Measurements from ENCODE around the gene RCOR1.
"Not testable (repeated sequence)": the region's sequence is repeated elsewhere in the genome, so short reads cannot be mapped to it uniquely, and the experiment has no call there.

RCOR1 gene

GRCh38 chr14:102757646-102758045 is 165.2 kb downstream of the RCOR1 start:
- DNase-seq: no peak

- DNase-seq: no peak
Observed at GRCh38 chr14:102758087-102758486, 165.6 kb downstream of the RCOR1 start.

- no peak for DNase-seq
Observed at GRCh38 chr14:102759456-102760187, 167.2 kb downstream of the RCOR1 start.

GRCh38 chr14:102760496-102761193 is 168.2 kb downstream of the RCOR1 start:
- peak; percentile 34 for DNase-seq

GRCh38 chr14:102761206-102761605 is 168.8 kb downstream of the RCOR1 start:
- no peak for DNase-seq

- no peak for DNase-seq
Observed at GRCh38 chr14:102764220-102764671, 171.8 kb downstream of the RCOR1 start.

GRCh38 chr14:102765770-102766169 is 173.3 kb downstream of the RCOR1 start:
- not testable (repeated sequence) for DNase-seq

GRCh38 chr14:102768223-102769048 is 176.0 kb downstream of the RCOR1 start:
- DNase-seq: no peak

- no peak for DNase-seq
Observed at GRCh38 chr14:102769049-102769327, 176.5 kb downstream of the RCOR1 start.

GRCh38 chr14:102770147-102771123 is 178.0 kb downstream of the RCOR1 start:
- DNase-seq: no peak

GRCh38 chr14:102771144-102771543 is 178.7 kb downstream of the RCOR1 start:
- DNase-seq: no peak

- no peak for DNase-seq
Observed at GRCh38 chr14:102772781-102773570, 180.5 kb downstream of the RCOR1 start.

GRCh38 chr14:102774391-102775153 is 182.1 kb downstream of the RCOR1 start:
- DNase-seq: peak; percentile 76

- no peak for DNase-seq
Observed at GRCh38 chr14:102775855-102776760, 183.7 kb downstream of the RCOR1 start.

- DNase-seq: peak; percentile 80
Observed at GRCh38 chr14:102776761-102777710, 184.6 kb downstream of the RCOR1 start, which contains the start of gene TRAF3. Gene TRAF3 (plus strand): TSS chr14:102777449. CDS start chr14:102870202, 92,753 bp downstream.

GRCh38 chr14:102777711-102778337 is 185.4 kb downstream of the RCOR1 start:
- DNase-seq: peak; percentile 37

- DNase-seq: peak; percentile 32
Observed at GRCh38 chr14:102778338-102779083, 186.1 kb downstream of the RCOR1 start.

All from right hindlimb (tissue), 1 donor.